Measurements from ENCODE around the gene ANKRD44. TPM values are rescaled to one million over a fixed set of nuclear protein-coding genes. Genes with fewer than 3 reads are reported as not detected.

Gene ANKRD44
- total RNA-seq, 1 experiment from 2014 or later = 7.8 TPM

- no peak for TF ChIP-seq SIN3A (IDR thresholded peaks at IDR 0.05; ENCODE audit: borderline replicate concordance, insufficient read depth, low read depth, low read length)
- TF ChIP-seq, protein P1, sequence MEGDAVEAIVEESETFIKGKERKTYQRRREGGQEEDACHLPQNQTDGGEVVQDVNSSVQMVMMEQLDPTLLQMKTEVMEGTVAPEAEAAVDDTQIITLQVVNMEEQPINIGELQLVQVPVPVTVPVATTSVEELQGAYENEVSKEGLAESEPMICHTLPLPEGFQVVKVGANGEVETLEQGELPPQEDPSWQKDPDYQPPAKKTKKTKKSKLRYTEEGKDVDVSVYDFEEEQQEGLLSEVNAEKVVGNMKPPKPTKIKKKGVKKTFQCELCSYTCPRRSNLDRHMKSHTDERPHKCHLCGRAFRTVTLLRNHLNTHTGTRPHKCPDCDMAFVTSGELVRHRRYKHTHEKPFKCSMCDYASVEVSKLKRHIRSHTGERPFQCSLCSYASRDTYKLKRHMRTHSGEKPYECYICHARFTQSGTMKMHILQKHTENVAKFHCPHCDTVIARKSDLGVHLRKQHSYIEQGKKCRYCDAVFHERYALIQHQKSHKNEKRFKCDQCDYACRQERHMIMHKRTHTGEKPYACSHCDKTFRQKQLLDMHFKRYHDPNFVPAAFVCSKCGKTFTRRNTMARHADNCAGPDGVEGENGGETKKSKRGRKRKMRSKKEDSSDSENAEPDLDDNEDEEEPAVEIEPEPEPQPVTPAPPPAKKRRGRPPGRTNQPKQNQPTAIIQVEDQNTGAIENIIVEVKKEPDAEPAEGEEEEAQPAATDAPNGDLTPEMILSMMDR (IDR thresholded peaks at IDR 0.05) = no peak
- TF ChIP-seq, protein P2, sequence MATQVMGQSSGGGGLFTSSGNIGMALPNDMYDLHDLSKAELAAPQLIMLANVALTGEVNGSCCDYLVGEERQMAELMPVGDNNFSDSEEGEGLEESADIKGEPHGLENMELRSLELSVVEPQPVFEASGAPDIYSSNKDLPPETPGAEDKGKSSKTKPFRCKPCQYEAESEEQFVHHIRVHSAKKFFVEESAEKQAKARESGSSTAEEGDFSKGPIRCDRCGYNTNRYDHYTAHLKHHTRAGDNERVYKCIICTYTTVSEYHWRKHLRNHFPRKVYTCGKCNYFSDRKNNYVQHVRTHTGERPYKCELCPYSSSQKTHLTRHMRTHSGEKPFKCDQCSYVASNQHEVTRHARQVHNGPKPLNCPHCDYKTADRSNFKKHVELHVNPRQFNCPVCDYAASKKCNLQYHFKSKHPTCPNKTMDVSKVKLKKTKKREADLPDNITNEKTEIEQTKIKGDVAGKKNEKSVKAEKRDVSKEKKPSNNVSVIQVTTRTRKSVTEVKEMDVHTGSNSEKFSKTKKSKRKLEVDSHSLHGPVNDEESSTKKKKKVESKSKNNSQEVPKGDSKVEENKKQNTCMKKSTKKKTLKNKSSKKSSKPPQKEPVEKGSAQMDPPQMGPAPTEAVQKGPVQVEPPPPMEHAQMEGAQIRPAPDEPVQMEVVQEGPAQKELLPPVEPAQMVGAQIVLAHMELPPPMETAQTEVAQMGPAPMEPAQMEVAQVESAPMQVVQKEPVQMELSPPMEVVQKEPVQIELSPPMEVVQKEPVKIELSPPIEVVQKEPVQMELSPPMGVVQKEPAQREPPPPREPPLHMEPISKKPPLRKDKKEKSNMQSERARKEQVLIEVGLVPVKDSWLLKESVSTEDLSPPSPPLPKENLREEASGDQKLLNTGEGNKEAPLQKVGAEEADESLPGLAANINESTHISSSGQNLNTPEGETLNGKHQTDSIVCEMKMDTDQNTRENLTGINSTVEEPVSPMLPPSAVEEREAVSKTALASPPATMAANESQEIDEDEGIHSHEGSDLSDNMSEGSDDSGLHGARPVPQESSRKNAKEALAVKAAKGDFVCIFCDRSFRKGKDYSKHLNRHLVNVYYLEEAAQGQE (IDR thresholded peaks at IDR 0.05; ENCODE audit: insufficient read depth in 1 of 2, low read depth in 2 of 2, low read length in 1 of 2) = no peak
- no peak for TF ChIP-seq POLR2AphosphoS5 (IDR thresholded peaks at IDR 0.05; ENCODE audit: low read depth, low read length)
- TF ChIP-seq TCF7L2 (IDR thresholded peaks at IDR 0.05; ENCODE audit: low read depth, low read length) = no peak
- CTCF ChIA-PET = no interaction called here
- no peak for DNase-seq (ENCODE audit: low read depth, low spot score)
- no peaks in the 10 kb centered on the region for H3K4me1 ChIP-seq (ENCODE audit: control insufficient read depth, insufficient read depth, low read length)
- intact Hi-C loops (cut with micrococcal nuclease; ENCODE audit: unreplicated experiment) (no loop called here), in situ Hi-C loops (cut with HindIII; ENCODE audit: low pct_unique_long_range_greater_than_20kb, low sequenced_read_pairs) (no loop called here)
- no peaks in the 10 kb centered on the region for H3K9me3 ChIP-seq (ENCODE audit: control insufficient read depth, insufficient read depth, low read depth, low read length)
- H3K36me3 ChIP-seq (ENCODE audit: control insufficient read depth, insufficient read depth, low read length) = no peaks in the 10 kb centered on the region
- no peak overlapping the region for H3K27ac ChIP-seq (ENCODE audit: low read length)
- no TSS peak for BruUV-seq (replicated peaks)
- no peak for ATAC-seq
- no peaks in the 10 kb centered on the region for H3K27me3 ChIP-seq (ENCODE audit: control insufficient read depth, insufficient read depth, low read length)
- POLR2A ChIA-PET = no interaction called here
- H3K4me3 ChIP-seq (ENCODE audit: low read depth in 2 of 2, low read length in 2 of 2) = no peak overlapping the region
Observed at GRCh38 chr2:197212344-197213262, 98.0 kb downstream of the ANKRD44 start.

- in situ Hi-C loops (cut with HindIII; ENCODE audit: low pct_unique_long_range_greater_than_20kb, low sequenced_read_pairs) (no loop called here), intact Hi-C loops (cut with micrococcal nuclease; ENCODE audit: unreplicated experiment) (no loop called here)
- H3K27ac ChIP-seq (ENCODE audit: low read length) = no peak overlapping the region
- ATAC-seq = no peak
- no peaks in the 10 kb centered on the region for H3K4me1 ChIP-seq (ENCODE audit: control insufficient read depth, insufficient read depth, low read length)
- no peaks in the 10 kb centered on the region for H3K36me3 ChIP-seq (ENCODE audit: control insufficient read depth, insufficient read depth, low read length)
- BruUV-seq (replicated peaks) = no TSS peak
- H3K9me3 ChIP-seq (ENCODE audit: control insufficient read depth, insufficient read depth, low read depth, low read length) = no peaks in the 10 kb centered on the region
- no peak for DNase-seq (ENCODE audit: low read depth, low spot score)
- H3K4me3 ChIP-seq (ENCODE audit: low read depth in 2 of 2, low read length in 2 of 2) = no peak overlapping the region
- TF ChIP-seq, protein P1 (IDR thresholded peaks at IDR 0.05) = no peak
- TF ChIP-seq TCF7L2 (IDR thresholded peaks at IDR 0.05; ENCODE audit: low read depth, low read length) = no peak
- no peak for TF ChIP-seq SIN3A (IDR thresholded peaks at IDR 0.05; ENCODE audit: borderline replicate concordance, insufficient read depth, low read depth, low read length)
- TF ChIP-seq POLR2AphosphoS5 (IDR thresholded peaks at IDR 0.05; ENCODE audit: low read depth, low read length) = no peak
- TF ChIP-seq, protein P2 (IDR thresholded peaks at IDR 0.05; ENCODE audit: insufficient read depth in 1 of 2, low read depth in 2 of 2, low read length in 1 of 2) = no peak
- no peaks in the 10 kb centered on the region for H3K27me3 ChIP-seq (ENCODE audit: control insufficient read depth, insufficient read depth, low read length)
- ChIA-PET POLR2A (no interaction called here), CTCF (no interaction called here)
Observed at GRCh38 chr2:197211881-197212342, 98.7 kb downstream of the ANKRD44 start.
